Erythroblast (primary cell): ENCODE measurements around the gene CYP11A1.
A peak's percentile ranks its signal among the peaks of the same experiment; 100 is the strongest.

Experiments
- GATA1 ChIP-seq: IDR thresholded peaks from 2 replicates; pipeline ENCODE4 v1.6.1; 2011; ENCODE audit warnings: low read depth, mild to moderate bottlenecking, control low read depth, low read length, moderate library complexity
- POLR2A ChIP-seq: IDR thresholded peaks from 2 replicates; pipeline ENCODE4 v1.6.1; 2011; ENCODE audit warnings: mild to moderate bottlenecking, low read length

DNA sequence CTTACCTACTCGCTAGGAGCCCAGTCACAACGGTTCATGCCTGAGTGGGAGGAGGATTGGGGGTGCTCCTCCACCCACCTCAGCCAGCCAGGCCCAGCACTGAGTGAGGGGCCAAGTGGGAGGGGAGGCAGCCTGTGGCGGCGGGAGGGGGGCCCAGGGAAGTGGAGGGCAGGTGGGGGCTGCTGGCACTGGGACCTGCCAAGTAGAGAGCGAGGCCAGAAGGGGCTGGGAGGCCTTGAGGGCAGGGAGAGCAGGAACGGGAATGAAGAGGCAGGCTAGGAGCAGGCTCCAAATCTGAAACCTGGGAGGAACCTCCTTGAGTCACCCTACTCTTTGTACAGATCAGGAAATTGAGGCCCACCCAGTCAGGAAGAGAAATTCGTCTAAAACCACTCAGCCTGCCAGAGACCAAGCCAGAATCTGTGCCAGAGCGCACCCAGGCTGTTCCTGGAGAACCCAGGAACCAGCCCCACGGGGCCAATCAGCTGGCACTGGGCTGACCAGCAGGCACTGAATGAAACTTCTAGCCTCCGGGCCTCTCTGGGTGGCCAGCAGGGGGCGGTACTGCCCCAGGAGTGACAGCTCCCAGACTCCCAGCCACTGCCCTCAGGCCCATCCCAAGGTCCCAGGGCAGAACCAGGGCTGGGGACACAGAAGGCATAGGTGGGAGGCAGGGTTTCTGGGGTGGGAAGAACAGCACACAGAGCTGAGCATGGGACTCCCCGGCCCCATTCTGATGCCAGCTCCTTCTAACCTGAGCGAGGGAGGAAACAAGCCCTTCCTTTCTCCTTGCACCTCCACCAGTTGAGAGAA is 14.8 kb upstream of the CYP11A1 start:
- TF ChIP-seq POLR2A (peak; percentile 14), GATA1 (no peak)
